IPS DF 4.7 (cell line): ENCODE measurements around the gene ITPR3.

Experiments
- DNase-seq: peaks from one replicate; pipeline ENCODE4 v3.0.0-alpha.2; 2013; ENCODE audit warnings: low spot score; ENCODE audit errors: extremely low read depth

The ITPR3 gene

DNA sequence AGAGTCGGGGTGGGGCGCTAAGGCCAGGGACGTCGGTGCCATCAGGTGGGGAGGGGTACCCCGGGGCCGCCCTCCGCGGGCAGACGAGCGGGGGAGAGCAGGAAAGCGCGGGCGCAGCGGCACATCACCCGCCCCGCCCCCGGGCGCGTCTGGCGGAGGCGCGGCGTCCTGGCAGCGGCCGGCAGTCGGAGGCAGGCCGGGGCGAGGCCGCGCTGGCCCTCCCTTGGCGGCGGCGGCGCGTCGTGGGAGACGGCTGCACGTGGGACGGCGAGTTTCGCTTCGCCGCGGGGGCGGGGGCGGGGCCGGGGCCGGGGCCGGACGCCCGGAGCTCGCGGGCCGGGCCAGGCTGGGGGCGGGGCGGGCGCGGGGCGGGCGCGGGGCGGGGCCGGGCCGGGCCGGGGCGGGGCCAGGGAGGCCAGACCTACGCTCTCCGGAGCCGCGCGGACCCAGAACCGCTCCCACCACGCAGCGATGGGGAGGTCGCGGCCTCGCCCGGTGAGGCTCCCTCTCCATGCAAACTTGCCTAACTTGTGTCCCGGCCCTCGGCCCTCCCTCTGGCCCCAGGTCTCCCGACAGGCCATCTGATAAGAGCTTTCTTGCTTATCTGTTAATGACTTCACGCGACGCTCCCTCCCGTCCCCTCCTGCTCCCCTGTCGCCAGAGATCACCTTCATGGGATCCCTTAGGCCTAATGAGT, 12.5 kb downstream of the ITPR3 start:
- no peak for DNase-seq

GRCh38 chr6:33634161-33634727, 13.1 kb downstream of the ITPR3 start:
- no peak for DNase-seq

DNA sequence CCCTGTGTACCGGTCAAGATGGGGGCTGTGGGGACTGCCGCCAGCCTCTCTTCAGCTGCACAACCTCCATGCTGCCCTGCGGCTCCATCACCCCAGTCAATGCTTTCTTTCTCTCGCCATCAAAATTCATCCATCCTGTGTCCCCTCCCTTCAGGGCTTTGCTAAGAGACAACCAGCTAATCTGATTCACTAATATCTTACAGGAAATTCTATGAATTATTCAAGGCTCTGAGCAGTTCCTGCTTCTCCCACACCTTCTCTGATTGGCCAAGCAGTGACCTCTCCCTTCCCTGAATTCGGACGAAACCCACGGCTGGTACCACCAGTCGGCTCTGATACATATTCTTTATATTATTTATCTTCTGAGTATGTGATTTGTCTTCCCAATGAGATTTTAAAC, 13.8 kb downstream of the ITPR3 start:
- no peak for DNase-seq

DNA sequence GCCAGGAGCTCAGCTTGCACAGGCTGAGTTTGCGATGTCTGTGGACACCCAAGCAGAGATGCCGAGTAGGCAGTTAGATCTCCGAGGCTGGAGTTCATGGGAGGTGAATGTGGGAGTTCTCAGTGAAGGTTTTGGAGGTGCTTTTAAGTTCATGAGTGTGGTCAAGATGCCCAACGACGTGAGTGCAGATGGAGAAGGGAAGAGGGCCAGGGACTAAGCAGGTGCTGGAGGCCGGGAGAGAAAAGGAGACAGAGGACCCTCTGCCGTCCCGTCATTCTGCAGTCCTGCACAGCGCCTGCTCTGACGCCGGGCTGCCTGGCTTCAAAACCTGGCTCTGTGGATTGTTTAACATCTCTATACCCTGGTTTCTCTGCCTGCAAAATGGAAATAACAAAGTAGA, 15.5 kb downstream of the ITPR3 start:
- DNase-seq = no peak

- DNase-seq = no peak
Observed at GRCh38 chr6:33638556-33638955, 17.4 kb downstream of the ITPR3 start.

DNA sequence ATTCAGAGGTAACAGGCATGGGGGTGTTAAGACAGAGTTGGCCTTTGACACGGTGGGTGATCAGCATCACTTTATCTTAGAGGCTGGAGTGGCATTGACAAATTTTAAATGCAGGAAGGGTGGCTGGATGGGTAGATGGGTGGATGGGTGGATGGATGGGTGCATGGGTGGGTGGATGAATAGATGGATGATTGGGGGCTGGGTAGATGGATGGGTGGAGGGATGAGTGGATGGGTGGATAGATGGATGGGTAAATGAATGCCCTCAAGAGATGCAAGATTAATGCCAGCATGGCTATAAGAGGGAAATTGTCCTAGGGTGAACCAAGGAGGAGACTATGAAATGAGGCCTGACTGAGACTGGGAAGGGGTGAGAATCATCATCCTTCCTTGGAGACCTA, 18.4 kb downstream of the ITPR3 start:
- DNase-seq = no peak

DNA sequence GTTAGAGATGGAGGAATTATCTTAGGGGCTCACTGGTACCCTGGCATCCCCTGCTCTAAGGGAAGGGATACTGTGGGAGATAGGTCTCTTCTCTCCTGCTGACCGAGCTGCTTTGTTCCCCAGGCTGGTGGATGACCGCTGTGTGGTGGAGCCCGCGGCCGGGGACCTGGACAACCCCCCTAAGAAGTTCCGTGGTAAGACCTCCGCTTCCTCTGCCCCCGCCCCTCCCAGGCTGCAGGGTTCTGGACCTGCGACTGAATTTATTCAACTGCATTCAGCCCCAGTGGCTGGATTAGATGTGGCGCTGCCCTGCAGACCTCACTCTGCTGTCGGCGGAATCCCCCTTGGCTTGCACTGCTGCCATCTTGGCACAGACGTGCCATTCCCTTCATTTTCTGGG, 19.2 kb downstream of the ITPR3 start:
- DNase-seq = no peak

DNA sequence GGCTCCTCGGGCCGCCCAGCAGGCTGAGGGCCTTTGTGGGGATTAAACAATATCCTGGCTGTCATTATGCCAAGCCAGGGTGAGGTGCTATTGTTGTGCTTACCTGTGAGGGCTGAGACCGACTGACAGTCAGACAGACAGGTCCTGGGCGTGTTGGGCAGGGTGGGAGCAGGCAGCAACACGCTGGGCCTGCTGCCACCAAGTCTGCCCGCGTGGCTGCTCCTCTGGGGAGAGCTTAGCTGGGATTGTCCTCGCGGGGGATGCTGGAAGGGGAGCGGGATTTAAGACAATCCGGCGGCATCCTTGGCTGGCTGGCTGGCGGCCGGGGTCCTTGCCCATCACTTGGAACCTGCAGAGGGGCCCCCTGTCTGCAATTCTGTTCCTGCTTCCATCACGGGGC, 20.0 kb downstream of the ITPR3 start:
- DNase-seq = no peak

DNA sequence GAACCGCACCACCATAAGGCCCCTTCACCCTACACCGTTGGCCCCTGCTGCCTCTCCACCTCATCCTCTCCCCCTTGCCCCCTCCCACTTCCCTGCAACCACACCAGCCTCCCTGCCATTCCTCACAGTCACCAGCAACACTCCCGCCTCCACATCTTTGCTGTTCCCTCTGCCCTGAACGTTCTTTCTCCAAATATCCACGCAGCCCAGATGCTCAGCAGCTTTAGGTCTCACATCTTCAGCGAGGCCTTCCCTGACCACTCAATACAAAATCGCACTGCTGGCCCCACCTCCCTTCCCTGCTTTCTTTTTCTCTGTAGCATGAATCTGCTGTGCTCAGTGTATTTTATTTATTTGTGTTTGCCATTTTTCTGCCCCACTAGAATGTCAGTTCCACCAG, 20.5 kb downstream of the ITPR3 start:
- no peak for DNase-seq

GRCh38 chr6:33642897-33643296, 21.8 kb downstream of the ITPR3 start:
- DNase-seq = no peak

GRCh38 chr6:33651403-33651802, 30.3 kb downstream of the ITPR3 start:
- DNase-seq = no peak

- DNase-seq = no peak
Observed at GRCh38 chr6:33652002-33652401, 30.9 kb downstream of the ITPR3 start.

DNA sequence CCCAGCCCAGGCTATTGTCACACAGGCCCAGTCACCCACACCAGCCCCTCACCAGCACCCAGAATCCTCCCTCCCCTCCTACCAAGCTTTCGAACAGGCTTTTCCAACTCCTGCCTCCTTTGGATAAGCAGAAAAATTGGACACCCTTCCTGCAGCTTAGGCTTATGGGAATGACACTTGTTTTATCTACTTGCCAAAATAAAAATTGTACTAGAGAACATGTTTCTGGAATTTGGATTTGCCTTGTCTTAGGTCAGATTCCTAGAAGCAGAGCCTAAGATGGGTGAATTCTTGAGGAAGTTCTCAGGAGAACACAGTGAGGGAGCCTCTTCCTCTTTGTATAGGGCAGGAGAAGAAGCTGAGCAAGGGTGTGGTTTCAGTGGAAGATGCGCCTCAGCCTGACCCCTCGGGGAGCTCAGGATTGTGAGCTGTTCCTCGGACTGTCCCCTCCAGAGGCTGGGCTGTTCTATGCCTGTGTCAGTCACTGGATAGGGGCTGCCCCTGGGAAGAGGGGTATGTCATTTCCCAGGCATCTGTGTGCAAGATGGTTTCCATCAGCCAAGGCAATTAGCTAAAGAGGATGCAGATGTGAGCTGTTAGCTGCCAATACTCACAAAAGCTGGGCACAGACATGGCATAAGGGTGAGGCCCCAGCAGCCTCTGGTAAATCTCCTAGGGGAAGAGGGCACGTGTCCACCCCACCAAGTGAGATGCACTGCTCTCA, 33.9 kb downstream of the ITPR3 start:
- no peak for DNase-seq

DNA sequence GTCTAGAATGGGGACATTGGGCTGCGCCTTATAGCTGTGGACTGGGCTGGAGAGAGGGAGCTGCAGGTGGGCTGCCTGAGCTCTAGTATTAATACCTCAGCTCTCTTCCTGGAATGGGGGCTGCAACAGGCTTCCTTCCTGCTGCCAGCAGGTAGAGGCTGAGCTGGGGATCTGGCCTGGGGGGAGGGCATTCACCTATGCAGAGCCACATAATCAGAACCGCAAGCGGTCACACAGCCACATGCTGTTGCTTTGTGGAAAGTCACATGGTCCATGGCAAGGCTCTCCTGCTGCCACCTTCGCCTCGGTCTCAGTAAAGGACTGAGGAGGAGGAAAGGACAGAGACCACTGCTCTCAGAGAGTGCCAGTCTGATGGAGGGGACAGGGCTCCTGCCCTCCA, 35.7 kb downstream of the ITPR3 start:
- no peak for DNase-seq

- DNase-seq = no peak
Observed at GRCh38 chr6:33658982-33659689, 38.0 kb downstream of the ITPR3 start.

- DNase-seq = no peak
Observed at GRCh38 chr6:33659986-33660385, 38.9 kb downstream of the ITPR3 start.

DNA sequence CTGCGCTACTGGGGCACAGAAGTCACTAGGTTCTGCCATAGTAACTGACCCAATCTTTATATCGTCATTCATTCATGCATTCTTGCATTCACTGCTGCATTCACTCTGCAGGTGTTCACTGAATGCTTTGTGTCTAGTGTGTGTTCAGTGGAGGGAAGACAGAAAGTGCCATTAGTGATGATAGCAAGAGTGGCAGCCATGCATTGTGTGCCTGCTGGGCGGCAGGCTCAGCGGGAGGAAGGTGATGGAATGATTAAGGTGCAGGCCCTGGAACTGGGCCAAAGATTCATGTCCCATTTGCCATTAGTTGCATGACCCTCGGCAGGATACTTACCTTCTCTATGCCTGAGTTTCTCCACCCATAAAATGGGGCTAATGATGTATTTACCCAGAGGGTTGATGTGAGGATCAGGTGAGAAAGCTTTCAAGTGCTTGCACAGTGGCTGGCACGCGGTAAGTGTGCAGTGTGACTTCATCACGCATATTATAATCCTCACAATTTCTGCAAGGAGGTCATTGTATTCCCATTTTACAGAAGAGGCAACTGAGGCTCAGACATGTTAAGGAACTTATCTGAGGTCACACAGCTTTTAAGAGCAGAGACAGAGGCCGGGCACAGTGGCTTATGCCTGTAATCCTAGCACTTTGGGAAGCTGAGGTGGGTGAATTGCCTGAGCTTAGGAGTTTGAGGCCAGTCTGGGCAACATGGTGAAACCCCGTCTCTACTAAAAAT, 40.1 kb downstream of the ITPR3 start:
- no peak for DNase-seq

DNA sequence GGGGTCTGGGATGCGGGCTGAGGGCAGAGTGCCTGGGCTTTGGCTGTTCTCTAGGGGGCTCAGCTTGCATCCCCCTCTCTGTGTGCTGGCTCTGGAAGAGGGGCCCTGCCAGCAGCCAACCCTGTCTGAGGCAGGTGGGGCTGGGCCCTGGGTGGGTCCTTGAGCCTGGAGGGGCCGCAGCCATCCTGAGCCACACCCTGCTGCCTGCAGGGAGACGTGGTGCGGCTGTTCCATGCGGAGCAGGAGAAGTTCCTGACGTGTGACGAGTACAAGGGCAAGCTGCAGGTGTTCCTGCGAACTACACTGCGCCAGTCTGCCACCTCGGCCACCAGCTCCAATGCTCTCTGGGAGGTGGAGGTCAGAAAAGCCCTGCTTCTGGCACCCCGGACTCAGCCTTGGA, 41.2 kb downstream of the ITPR3 start:
- DNase-seq = no peak

DNA sequence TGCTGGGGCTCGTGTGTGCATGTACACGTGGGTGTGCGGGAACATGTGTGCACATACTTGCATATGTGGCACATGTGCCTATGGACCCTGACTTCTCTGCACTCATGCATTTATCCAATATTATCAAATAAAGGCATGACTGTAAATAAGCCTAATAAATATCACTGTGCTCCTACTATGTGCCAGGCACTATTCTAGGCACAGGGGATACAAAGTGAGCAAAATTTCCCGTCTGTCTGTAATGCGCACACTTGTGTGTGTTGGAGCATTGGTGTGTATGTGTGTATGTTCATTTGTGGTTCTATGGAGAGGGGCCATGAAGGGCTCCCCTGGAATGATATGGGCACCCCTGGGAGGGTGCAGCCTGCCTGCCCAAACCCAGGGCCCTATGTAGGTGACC, 41.9 kb downstream of the ITPR3 start:
- no peak for DNase-seq

DNA sequence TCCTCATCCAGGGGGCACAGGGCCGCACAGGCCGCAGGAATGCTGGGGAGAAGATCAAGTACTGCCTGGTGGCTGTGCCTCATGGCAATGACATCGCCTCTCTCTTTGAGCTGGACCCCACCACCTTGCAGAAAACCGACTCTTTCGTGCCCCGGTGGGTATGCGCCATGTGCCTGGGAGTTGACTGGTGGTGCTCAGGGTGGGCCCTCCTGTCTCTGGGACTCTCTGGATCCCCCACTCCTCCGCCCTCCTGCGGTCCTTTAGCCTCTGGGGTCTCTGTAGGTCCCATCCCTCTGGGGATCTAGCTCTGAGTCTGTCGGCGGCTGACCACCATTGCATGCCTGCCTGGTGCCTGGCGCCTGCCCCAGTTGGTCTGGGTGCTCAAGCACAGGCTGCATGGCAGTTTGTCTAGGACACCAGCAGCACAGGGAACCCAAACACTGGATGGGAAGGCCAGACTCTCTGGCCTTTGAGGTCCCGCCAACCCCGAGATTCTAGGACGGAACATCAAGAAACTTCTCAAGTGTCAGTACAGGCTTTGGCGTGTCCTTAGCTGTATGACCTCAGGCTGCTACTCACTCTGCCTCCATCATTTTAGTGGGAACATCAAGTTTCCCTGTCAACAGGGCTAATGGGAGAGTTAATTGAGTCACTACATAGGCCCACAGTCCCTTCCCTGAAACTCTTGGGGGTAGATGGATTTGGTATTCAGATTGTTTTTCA, 42.8 kb downstream of the ITPR3 start:
- no peak for DNase-seq

DNA sequence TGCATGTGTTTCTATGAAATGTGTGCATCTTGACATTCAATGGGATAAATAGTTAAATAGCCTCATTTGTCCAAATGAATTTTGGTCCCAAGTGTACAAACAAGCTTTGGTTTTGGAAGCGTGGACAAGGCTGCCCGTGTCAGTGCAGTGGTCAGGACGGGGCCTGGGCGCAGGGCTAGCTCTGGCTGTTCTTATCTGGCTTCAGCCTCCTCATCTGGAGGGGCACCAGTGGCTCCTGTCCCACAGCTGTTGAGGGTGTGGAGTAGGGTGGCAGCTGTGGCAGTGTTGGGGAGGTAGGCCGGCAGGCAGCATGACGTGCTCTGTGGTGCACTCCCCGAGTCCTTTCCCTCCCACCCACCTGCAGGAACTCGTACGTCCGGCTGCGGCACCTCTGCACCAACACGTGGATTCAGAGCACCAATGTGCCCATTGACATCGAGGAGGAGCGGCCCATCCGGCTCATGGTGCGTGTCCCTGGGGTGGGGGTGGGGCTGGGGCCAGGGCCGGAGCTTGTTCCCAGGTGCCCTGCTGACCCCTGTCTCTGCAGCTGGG, 43.5 kb downstream of the ITPR3 start:
- DNase-seq = no peak
